Upper lobe of right lung (tissue), 1 donor: ENCODE measurements around the gene TRA2B. TPM values are rescaled to one million over a fixed set of nuclear protein-coding genes. Genes with fewer than 3 reads are reported as not detected.
A peak's percentile ranks its signal among the peaks of the same experiment; 100 is the strongest.

Experiments used
- ATAC-seq: fragments of 200-7000 bp; cut with Tn5 transposase; one replicate; pipeline ENCODE4 v1.9.1; 2020; ENCODE audit warnings: mild to moderate bottlenecking, moderate library complexity
- DNase-seq: peaks from one replicate; pipeline ENCODE4 v3.0.0-alpha.2; 2020
- H3K27ac ChIP-seq: fragments of 200-600 bp; one replicate; pipeline ENCODE4 v1.8.0; 2022
- H3K27me3 ChIP-seq: fragments of 200-600 bp; one replicate; pipeline ENCODE4 v1.8.0; 2022; ENCODE audit warnings: mild to moderate bottlenecking
- H3K36me3 ChIP-seq: fragments of 200-600 bp; one replicate; pipeline ENCODE4 v1.8.0; 2022
- H3K4me1 ChIP-seq: fragments of 200-600 bp; one replicate; pipeline ENCODE4 v1.8.0; 2022
- H3K4me3 ChIP-seq: fragments of 200-600 bp; one replicate; pipeline ENCODE4 v1.8.0; 2022; ENCODE audit warnings: mild to moderate bottlenecking
- H3K9me3 ChIP-seq: fragments of 200-600 bp; one replicate; pipeline ENCODE4 v1.8.0; 2022
- intact Hi-C: fragments of 100-400 bp; cut with DNase I; formaldehyde crosslinking; loops from one replicate; pipeline ENCODE4 v1.11.0; 2022
- total RNA-seq: library from RNA; stranded (reverse); fragmentation: NEBNext Ultra II Directional; extraction: Animal tissue kit (Norgen Biotek cat#: 25700); gene quantifications from one replicate; pipeline ENCODE4 v1.2.1, GENCODE V29; 2021
- TF ChIP-seq, protein P1 (sequence below): fragments of 200-600 bp; IDR thresholded peaks from one replicate; pipeline ENCODE4 v1.8.0; 2022; ENCODE audit warnings: antibody characterized with exemption
- donor health status: DM: no; HTN: yes; CAD: no; lungs with severe emphysema.

The TRA2B gene
- total RNA-seq, 1 donor from 2014 or later, result 92.7 TPM

DNA sequence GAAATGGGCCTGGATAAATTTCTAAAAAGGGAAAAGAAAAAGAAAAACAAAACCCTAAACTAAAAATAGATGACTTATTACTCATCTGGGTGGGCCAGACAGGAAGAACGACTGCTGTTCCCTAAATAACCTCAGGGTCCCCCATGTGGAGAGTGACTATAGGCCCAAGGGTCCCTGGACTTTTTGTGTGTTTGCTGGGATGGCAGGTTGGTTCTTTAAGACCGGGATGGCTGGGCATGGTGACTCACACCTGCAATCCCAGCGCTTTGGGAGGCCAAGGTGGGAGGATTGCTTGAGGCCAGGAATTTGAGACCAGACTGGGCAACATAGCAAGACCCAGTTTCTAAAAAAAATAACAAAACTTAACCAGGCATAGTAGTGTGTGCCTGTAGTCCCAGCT, 43.8 kb upstream of the TRA2B start:
- intact Hi-C loops, result loop anchor here (10.0 kb wide), 2 partner anchors 263 to 553 kb away; no protein-coding TSS in a partner anchor
- TF ChIP-seq, protein P1, sequence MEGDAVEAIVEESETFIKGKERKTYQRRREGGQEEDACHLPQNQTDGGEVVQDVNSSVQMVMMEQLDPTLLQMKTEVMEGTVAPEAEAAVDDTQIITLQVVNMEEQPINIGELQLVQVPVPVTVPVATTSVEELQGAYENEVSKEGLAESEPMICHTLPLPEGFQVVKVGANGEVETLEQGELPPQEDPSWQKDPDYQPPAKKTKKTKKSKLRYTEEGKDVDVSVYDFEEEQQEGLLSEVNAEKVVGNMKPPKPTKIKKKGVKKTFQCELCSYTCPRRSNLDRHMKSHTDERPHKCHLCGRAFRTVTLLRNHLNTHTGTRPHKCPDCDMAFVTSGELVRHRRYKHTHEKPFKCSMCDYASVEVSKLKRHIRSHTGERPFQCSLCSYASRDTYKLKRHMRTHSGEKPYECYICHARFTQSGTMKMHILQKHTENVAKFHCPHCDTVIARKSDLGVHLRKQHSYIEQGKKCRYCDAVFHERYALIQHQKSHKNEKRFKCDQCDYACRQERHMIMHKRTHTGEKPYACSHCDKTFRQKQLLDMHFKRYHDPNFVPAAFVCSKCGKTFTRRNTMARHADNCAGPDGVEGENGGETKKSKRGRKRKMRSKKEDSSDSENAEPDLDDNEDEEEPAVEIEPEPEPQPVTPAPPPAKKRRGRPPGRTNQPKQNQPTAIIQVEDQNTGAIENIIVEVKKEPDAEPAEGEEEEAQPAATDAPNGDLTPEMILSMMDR, result no peak
- H3K9me3 ChIP-seq, result no peaks in the 10 kb centered on the region
- DNase-seq, result no peak
- H3K27ac ChIP-seq, result no peak overlapping the region
- H3K36me3 ChIP-seq, result no peaks in the 10 kb centered on the region
- peaks cover 5% of the 10 kb centered on the region for H3K27me3 ChIP-seq
- ATAC-seq, result no peak
- H3K4me3 ChIP-seq, result no peak overlapping the region
- H3K4me1 ChIP-seq, result peaks cover 4% of the 10 kb centered on the region

DNA sequence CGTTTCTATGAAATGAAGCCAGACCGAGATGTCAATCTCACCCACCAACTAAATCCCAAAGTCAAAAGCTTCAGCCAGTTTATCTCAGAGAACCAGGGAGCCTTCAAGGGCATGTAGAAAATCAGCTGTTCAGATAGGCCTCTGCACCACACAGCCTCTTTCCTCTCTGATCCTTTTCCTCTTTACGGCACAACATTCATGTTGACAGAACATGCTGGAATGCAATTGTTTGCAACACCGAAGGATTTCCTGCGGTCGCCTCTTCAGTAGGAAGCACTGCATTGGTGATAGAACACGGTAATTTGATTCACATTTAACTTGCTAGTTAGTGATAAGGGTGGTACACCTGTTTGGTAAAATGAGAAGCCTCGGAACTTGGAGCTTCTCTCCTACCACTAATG, 41.9 kb upstream of the TRA2B start:
- peaks cover 4% of the 10 kb centered on the region for H3K4me1 ChIP-seq
- DNase-seq (no peak), ATAC-seq (no peak)
- H3K27ac ChIP-seq, result no peak overlapping the region
- H3K4me3 ChIP-seq, result no peak overlapping the region
- peaks cover 5% of the 10 kb centered on the region for H3K27me3 ChIP-seq
- intact Hi-C loops, result loop anchor here (10.0 kb wide), 2 partner anchors 265 to 555 kb away; no protein-coding TSS in a partner anchor
- no peaks in the 10 kb centered on the region for H3K36me3 ChIP-seq
- TF ChIP-seq, protein P1, result no peak
- H3K9me3 ChIP-seq, result no peaks in the 10 kb centered on the region

DNA sequence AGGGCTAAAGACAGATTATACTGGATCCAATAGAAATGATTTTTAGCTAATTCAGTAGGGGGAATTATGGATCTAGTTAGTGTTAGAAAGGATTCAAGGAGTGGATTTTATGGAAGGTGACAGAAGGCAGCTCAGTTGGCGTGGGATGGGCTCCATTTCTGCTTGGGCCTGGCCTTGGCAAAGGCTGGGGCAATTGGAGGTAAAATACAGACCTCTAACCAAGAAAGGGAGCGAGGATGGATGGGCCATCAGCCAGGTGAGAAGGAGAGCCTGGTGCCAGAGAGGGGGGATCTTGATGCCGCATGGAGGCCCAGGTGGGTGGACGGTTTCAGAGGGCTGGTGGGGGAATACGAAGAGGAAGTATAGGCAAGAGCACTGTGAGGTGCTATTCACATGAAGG, 40.7 kb upstream of the TRA2B start:
- H3K27me3 ChIP-seq, result no peaks in the 10 kb centered on the region
- no peaks in the 10 kb centered on the region for H3K4me1 ChIP-seq
- TF ChIP-seq, protein P1, result no peak
- no peak overlapping the region for H3K4me3 ChIP-seq
- no peaks in the 10 kb centered on the region for H3K9me3 ChIP-seq
- no peaks in the 10 kb centered on the region for H3K36me3 ChIP-seq
- intact Hi-C loops, result no loop called here
- DNase-seq, result no peak
- no peak for ATAC-seq
- no peak overlapping the region for H3K27ac ChIP-seq

DNA sequence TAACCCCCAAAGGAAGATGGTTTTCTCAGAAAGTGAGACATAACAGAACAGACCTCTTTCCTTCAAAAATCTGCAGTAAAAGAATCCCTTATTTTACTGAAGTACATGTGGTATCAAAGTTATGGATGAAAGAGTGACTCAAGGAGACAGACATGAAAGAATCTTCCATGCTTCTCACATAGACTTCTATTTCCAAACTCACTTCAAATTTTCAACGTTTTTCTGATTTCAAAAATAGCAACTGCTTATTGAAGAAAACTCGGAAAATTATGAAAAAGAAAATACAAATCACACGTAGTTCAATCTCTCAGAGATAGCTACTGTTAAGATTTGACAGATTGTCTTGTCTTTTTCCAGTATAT, 39.8 kb upstream of the TRA2B start:
- H3K4me1 ChIP-seq, result no peaks in the 10 kb centered on the region
- ATAC-seq (no peak), DNase-seq (no peak)
- H3K27me3 ChIP-seq, result no peaks in the 10 kb centered on the region
- H3K4me3 ChIP-seq, result no peak overlapping the region
- H3K27ac ChIP-seq, result no peak overlapping the region
- no peaks in the 10 kb centered on the region for H3K9me3 ChIP-seq
- TF ChIP-seq, protein P1, result no peak
- intact Hi-C loops, result no loop called here
- no peaks in the 10 kb centered on the region for H3K36me3 ChIP-seq

DNA sequence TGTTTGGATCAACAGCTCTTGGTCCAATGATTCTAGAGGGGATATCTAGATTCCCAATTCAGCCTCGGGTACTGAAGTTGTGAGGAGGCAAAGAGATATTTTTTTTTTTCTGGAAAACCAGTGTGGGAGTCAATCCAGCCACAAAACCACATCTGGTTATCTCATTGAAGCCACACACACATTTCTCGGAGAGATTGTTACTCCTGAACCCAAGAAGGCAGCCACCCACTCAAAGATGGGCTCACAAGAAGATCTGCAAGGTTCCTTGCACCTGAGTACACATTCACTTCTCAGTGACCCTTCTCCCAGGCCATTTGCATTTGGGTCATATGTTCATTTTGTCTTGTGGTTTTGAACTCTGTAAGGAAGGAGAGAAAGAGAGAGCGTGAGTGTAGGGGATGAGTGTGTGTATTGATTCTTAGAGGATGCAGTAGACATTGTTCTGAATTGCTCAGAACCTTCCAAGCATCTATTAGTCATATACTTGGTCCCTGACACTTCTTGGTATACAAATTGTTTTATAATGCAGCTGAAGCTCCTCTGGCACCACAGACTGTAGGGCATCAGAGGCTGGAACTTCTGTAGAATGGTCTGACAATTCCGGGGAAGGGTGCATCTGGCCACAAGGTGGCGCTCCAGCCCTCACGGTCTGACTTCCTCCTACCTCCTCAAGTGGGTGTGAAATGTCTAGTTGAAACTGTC, 39.3 kb upstream of the TRA2B start:
- TF ChIP-seq, protein P1, result peak; percentile 92
- no peaks in the 10 kb centered on the region for H3K4me1 ChIP-seq
- no peak overlapping the region for H3K27ac ChIP-seq
- H3K4me3 ChIP-seq, result no peak overlapping the region
- no peaks in the 10 kb centered on the region for H3K9me3 ChIP-seq
- H3K27me3 ChIP-seq, result no peaks in the 10 kb centered on the region
- intact Hi-C loops, result no loop called here
- DNase-seq (peak; percentile 91), ATAC-seq (peak; percentile 97)
- no peaks in the 10 kb centered on the region for H3K36me3 ChIP-seq
